Ovary (tissue), 3 donors: ENCODE data around the gene PSME2.

ENCODE experiments used
- CTCF ChIP-seq, 3 donors: fragments of 450-650 bp in 2 of 3; fragments of 200-600 bp in 1 of 3; IDR thresholded peaks; one replicate each; pipeline versions ENCODE4 v1.5.1 to v1.8.0; 2016 to 2022; ENCODE audit warnings: antibody characterized with exemption in 3 of 3, mild to moderate bottlenecking in 1 of 3
- EP300 ChIP-seq: sonication (generic); formaldehyde crosslinking; IDR thresholded peaks from one replicate; pipeline ENCODE4 v1.6.1; 2017; ENCODE audit warnings: antibody characterized with exemption
- donor health status: DM: no; HTN: no; CAD: no.

GRCh38 chr14:24156840-24157239, 10.4 kb upstream of the PSME2 start:
- TF ChIP-seq CTCF (IDR thresholded peaks at IDR 0.05) (no peak), EP300 (no peak)
